NB4 (cell line): Measurements from ENCODE around the gene KLHL22.

ENCODE experiments used
- CTCF ChIP-seq: IDR thresholded peaks from one replicate; pipeline ENCODE4 v1.5.1; 2012; ENCODE audit warnings: low read depth, low read length
- MAX ChIP-seq: IDR thresholded peaks from 2 replicates; pipeline ENCODE4 v1.6.1; 2011; ENCODE audit warnings: low read depth, low read length
- MYC ChIP-seq: IDR thresholded peaks from 2 replicates; pipeline ENCODE4 v1.6.1; 2011; ENCODE audit warnings: low read depth, low read length
- POLR2A ChIP-seq: IDR thresholded peaks from 2 replicates; pipeline ENCODE4 v1.6.1; 2011; ENCODE audit warnings: mild to moderate bottlenecking; ENCODE audit not compliant: insufficient read length; ENCODE audit errors: extremely low read depth

GRCh38 chr22:20531154-20531403 lies 35.5 kb upstream of the KLHL22 start:
- TF ChIP-seq CTCF: no peak
- TF ChIP-seq MAX: no peak
- no peak for TF ChIP-seq POLR2A
- TF ChIP-seq MYC: no peak
